Testis (tissue), 3 donors: ENCODE measurements around the gene TFF1. TPM values are rescaled to one million over a fixed set of nuclear protein-coding genes. Genes with fewer than 3 reads are reported as not detected.

Experiments
- DNase-seq: peaks from one replicate; pipeline ENCODE4 v3.0.0-alpha.2; 2019
- H3K27ac ChIP-seq, 2 donors: fragments of 200-600 bp; sonication (generic); one replicate each; pipeline ENCODE4 v1.5.1; 2019
- H3K27me3 ChIP-seq: fragments of 200-600 bp; sonication (generic); one replicate; pipeline ENCODE4 v1.5.1; 2019
- H3K36me3 ChIP-seq: fragments of 200-600 bp; sonication (generic); one replicate; pipeline ENCODE4 v1.5.1; 2017; ENCODE audit warnings: low read depth; ENCODE audit errors: missing control alignments
- H3K4me1 ChIP-seq: fragments of 200-600 bp; sonication (generic); one replicate; pipeline ENCODE4 v1.5.1; 2019
- H3K4me3 ChIP-seq, 2 donors: fragments of 200-600 bp; sonication (generic); one replicate each; pipeline ENCODE4 v1.5.1; 2017 to 2019
- H3K9me3 ChIP-seq: fragments of 200-600 bp; sonication (generic); one replicate; pipeline ENCODE4 v1.5.1; 2017
- POLR2A ChIP-seq: fragments of 450-650 bp; IDR thresholded peaks from one replicate; pipeline ENCODE4 v1.6.1; 2017; ENCODE audit warnings: antibody characterized with exemption, mild to moderate bottlenecking, moderate library complexity
- WGBS, 2 donors: methylation state at CpG; one replicate each; pipeline ENCODE4 v1.1.5; 2018; 5-methylcytosine and 5-hydroxymethylcytosine counted together
- intact Hi-C: fragments of 100-400 bp; cut with DNase I; formaldehyde crosslinking; loops from one replicate; pipeline ENCODE4 v1.15.1; 2023; ENCODE audit warnings: low total_unique reads
- polyA plus RNA-seq: library from polyadenylated mRNA; stranded (reverse); fragments of 350-450 nt; fragmentation: Illumina TruSeq; extraction: RNeasy Lipid Tissue Mini Kit (QIAGEN cat#74804); gene quantifications from one replicate; pipeline ENCODE4 v1.2.3, GENCODE V29; 2014; ENCODE audit warnings: low read depth, low replicate concordance; ENCODE audit not compliant: insufficient read depth
- total RNA-seq, 2 donors: library from RNA; depleted of rRNA; stranded (reverse); fragments of >200 nt; gene quantifications; one replicate each; pipeline ENCODE4 v1.2.3, GENCODE V29; 2016
- TF ChIP-seq, protein P1 (sequence below), 3 experiments: fragments of 450-650 bp in 2 of 3; fragments of 200-600 bp in 1 of 3; sonication (generic) in 1 of 3; IDR thresholded peaks; one replicate each; pipeline ENCODE4 v1.5.1; 2016 to 2019; ENCODE audit warnings: antibody characterized with exemption in 3 of 3, mild to moderate bottlenecking in 2 of 3, moderate library complexity in 1 of 3

TFF1 gene
- total and polyA plus RNA-seq, 3 donors from 2014 or later = not detected

DNA sequence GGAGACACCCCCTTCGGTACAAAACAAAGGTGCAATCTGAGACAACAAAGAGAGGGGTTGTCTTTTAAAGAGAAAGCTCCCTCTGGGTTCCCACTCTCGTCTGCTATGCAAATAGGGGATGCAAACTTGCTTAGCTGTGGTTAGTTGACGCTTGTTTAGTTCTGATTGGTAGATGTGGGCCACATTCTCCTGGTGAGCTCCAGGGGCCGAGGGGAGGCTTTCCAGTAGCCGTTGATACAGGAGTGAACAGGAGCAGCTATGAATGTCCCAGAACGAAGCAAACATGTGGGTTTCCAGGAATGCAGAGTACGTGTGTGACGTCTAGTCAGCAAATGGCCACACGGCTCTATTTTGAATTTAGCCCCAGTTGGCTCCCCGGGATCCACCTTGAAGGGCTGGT, 30.3 kb downstream of the TFF1 start:
- no peak for TF ChIP-seq POLR2A
- TF ChIP-seq, protein P1, sequence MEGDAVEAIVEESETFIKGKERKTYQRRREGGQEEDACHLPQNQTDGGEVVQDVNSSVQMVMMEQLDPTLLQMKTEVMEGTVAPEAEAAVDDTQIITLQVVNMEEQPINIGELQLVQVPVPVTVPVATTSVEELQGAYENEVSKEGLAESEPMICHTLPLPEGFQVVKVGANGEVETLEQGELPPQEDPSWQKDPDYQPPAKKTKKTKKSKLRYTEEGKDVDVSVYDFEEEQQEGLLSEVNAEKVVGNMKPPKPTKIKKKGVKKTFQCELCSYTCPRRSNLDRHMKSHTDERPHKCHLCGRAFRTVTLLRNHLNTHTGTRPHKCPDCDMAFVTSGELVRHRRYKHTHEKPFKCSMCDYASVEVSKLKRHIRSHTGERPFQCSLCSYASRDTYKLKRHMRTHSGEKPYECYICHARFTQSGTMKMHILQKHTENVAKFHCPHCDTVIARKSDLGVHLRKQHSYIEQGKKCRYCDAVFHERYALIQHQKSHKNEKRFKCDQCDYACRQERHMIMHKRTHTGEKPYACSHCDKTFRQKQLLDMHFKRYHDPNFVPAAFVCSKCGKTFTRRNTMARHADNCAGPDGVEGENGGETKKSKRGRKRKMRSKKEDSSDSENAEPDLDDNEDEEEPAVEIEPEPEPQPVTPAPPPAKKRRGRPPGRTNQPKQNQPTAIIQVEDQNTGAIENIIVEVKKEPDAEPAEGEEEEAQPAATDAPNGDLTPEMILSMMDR (IDR thresholded peaks at IDR 0.05) = no peak
- no peak overlapping the region for H3K27ac ChIP-seq
- intact Hi-C loops = no loop called here
- no peak for DNase-seq
- H3K9me3 ChIP-seq = no peaks in the 10 kb centered on the region
- H3K27me3 ChIP-seq = no peaks in the 10 kb centered on the region
- no peak overlapping the region for H3K4me3 ChIP-seq
- no peaks in the 10 kb centered on the region for H3K36me3 ChIP-seq
- H3K4me1 ChIP-seq = no peaks in the 10 kb centered on the region
- WGBS, 2 donors = 40% methylated on average over 10 of the region's 10 CpGs

DNA sequence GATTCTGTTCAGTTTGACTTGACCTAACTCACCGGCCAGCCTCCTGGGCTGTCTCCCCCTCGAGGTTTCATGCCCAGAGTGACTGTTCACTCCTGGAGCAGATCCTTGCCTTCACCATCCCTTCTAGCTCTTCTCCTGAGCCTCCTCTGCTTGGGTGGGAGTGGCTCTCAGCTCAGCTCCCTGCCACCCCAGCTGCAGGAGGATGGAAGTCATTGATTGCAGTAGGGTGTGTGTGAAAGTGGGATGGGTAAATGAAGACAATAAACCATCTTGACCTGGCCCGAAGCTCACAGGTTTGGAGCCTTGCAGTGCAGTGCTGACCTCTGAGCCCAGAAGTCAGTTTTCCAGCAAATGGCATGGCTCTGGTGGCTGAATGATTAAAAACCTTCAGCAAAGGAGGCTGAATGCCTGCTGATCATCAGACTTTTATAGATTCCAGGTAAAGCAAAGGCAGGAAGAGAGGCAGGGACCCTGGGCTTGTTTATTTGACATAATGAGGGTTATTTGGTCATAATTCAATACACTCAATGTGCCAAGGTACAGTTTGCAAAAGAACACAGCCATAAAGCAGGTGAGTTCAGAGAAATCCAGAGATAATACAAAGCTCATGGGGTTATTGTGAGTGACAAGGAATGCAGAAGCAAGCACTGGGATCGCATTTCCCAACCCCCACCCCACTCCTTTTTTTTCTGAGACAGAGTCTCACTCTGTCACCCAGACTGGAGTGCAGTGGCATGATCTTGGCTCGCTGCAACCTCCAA, 33.6 kb downstream of the TFF1 start:
- Histone ChIP-seq H3K4me3 (no peak overlapping the region), H3K4me1 (no peaks in the 10 kb centered on the region), H3K27ac (no peak overlapping the region), H3K9me3 (no peaks in the 10 kb centered on the region), H3K36me3 (no peaks in the 10 kb centered on the region), H3K27me3 (no peaks in the 10 kb centered on the region)
- no peak for DNase-seq
- TF ChIP-seq, protein P1 (IDR thresholded peaks at IDR 0.05) = no peak
- TF ChIP-seq POLR2A = no peak
- intact Hi-C loops = no loop called here
- WGBS, 2 donors = 73 to 80% methylated on average over 5 of the region's 5 CpGs

DNA sequence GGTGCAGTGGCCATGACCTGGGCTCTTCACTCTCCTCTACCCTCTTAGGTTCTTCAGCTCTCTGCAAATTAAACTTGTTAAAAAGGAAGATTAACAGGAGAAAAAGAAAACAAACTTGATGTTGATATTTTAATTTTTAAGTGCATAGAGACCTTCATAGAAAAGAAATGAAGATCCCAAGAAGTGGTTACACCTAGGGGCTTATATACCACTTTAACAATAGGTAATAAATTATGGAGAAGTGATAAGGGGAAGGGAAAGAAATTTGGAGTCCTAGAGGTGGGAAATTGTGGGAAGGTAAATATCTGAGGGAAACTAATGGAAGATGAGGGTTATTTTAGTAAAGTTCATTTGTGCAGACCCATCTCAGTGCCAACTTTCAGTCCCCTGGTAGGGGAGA, 34.7 kb downstream of the TFF1 start:
- intact Hi-C loops = no loop called here
- Histone ChIP-seq H3K36me3 (no peaks in the 10 kb centered on the region), H3K27ac (no peak overlapping the region), H3K4me1 (no peaks in the 10 kb centered on the region), H3K27me3 (no peaks in the 10 kb centered on the region), H3K9me3 (no peaks in the 10 kb centered on the region), H3K4me3 (no peak overlapping the region)
- no peak for DNase-seq
- TF ChIP-seq POLR2A = no peak
- TF ChIP-seq, protein P1 (IDR thresholded peaks at IDR 0.05) = no peak

DNA sequence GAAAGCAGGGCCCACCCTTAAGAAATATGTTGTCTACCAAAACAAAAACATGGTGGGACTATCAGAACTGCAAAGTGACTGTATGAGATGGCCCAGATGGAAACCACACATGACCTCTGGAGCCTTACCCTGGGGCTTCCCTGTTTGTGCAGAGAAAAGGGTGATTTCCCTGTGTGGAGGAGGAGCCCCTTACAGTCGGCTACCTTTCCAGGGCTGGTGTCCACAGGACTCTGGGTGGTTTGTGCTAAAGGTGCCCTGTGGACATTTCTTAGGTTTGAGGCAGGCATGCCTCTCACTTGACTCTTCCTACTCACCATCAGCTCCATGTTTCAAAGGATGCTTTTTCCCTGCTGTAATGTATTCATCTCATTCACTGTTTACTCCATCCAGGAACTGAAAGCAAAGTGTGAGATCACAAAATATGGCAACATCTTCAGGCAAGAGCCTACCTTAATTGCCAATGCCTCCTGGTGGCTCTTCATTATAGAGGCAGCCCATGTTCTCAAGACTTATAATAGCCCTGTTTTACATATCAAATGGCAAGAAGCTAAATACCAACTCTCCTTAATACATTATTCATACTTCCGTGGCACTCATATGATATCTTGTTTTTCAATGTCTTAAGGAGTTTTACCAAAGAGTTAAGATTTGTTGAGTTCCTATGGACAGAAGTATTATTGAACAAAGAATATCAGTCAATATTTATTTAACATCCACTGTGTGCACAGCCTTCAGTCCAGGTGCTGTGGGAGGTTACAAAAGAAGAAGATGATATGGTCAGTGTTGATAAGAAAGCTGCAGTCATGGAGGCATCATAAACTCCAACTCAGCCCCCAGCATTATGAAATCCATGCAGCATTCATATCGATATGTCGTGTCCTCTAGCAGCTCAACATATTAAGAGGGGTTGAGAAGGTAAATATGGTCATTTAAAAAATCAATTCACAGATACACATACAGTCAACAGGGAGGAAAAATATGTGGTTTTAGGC, 35.7 kb downstream of the TFF1 start:
- intact Hi-C loops = no loop called here
- Histone ChIP-seq H3K4me3 (no peak overlapping the region), H3K27ac (no peak overlapping the region), H3K36me3 (no peaks in the 10 kb centered on the region), H3K4me1 (no peaks in the 10 kb centered on the region), H3K27me3 (no peaks in the 10 kb centered on the region), H3K9me3 (no peaks in the 10 kb centered on the region)
- 86 to 90% methylated on average over 4 of the region's 4 CpGs for WGBS, 2 donors
- TF ChIP-seq, protein P1 (IDR thresholded peaks at IDR 0.05) = no peak
- TF ChIP-seq POLR2A = no peak
- DNase-seq = no peak
